CD4-positive, CD25-positive, alpha-beta regulatory T cell (primary cell): ENCODE measurements around the gene MUC6. TPM values are rescaled to one million over a fixed set of nuclear protein-coding genes. Genes with fewer than 3 reads are reported as not detected.
A peak's percentile ranks its signal among the peaks of the same experiment; 100 is the strongest.

Experiments
- ATAC-seq, 2 donors: fragments of 150-1000 bp; cut with Tn5 transposase; one replicate each; pipeline ENCODE4 v1.10.0; 2021; ENCODE audit warnings: low read depth in 2 of 2, moderate number of reproducible peaks in 2 of 2, moderate library complexity in 1 of 2
- DNase-seq, 3 donors: peaks; one replicate each; pipeline versions ENCODE4 v3.0.0 to v3.0.0-alpha.2; 2012 to 2022; ENCODE audit warnings: mixed read lengths in 1 of 3
- H3K27ac ChIP-seq: one replicate; pipeline ENCODE4 v1.7.0; 2013; ENCODE audit warnings: mild to moderate bottlenecking, low read length; ENCODE audit not compliant: insufficient read depth, poor library complexity, severe bottlenecking
- H3K27me3 ChIP-seq: one replicate; pipeline ENCODE4 v1.7.0; 2013; ENCODE audit warnings: low read length; ENCODE audit not compliant: control insufficient read depth, insufficient read depth
- H3K36me3 ChIP-seq: one replicate; pipeline ENCODE4 v1.7.0; 2013; ENCODE audit warnings: mild to moderate bottlenecking, low read length, moderate library complexity; ENCODE audit not compliant: control insufficient read depth, insufficient read depth
- H3K4me1 ChIP-seq: 2 replicates; pipeline ENCODE4 v1.7.0; 2013; ENCODE audit warnings: mild to moderate bottlenecking, low read length; ENCODE audit not compliant: insufficient read depth, control insufficient read depth, poor library complexity, severe bottlenecking
- H3K4me3 ChIP-seq: one replicate; pipeline ENCODE4 v1.7.0; 2013; ENCODE audit warnings: low read depth, mild to moderate bottlenecking, low read length, moderate library complexity
- H3K9me3 ChIP-seq, 2 experiments: 1 replicate in 1 of 2; 2 replicates in 1 of 2; pipeline ENCODE4 v1.7.0; 2013; ENCODE audit warnings: low read length in 2 of 2, mild to moderate bottlenecking in 1 of 2, moderate library complexity in 1 of 2; ENCODE audit not compliant: control insufficient read depth in 2 of 2
- H3K27ac Mint-ChIP-seq, 3 donors: one replicate each; pipeline ENCODE4 v1.8.0; 2020 to 2022; ENCODE audit warnings: mild to moderate bottlenecking in 3 of 3, mixed read lengths in 3 of 3, moderate library complexity in 2 of 3
- H3K27me3 Mint-ChIP-seq: one replicate; pipeline ENCODE4 v1.8.0; 2022; ENCODE audit warnings: mild to moderate bottlenecking, mixed read lengths
- H3K36me3 Mint-ChIP-seq: one replicate; pipeline ENCODE4 v1.8.0; 2020; ENCODE audit warnings: mixed read lengths
- H3K4me1 Mint-ChIP-seq, 4 donors: one replicate each; pipeline ENCODE4 v1.8.0; 2020 to 2022; ENCODE audit warnings: mixed read lengths in 4 of 4, mild to moderate bottlenecking in 1 of 4
- H3K4me3 Mint-ChIP-seq, 4 donors: one replicate each; pipeline ENCODE4 v1.8.0; 2020 to 2022; ENCODE audit warnings: mild to moderate bottlenecking in 4 of 4, mixed read lengths in 4 of 4, moderate library complexity in 3 of 4
- H3K9me3 Mint-ChIP-seq, 7 donors: one replicate each; pipeline ENCODE4 v1.8.0; 2020 to 2022; ENCODE audit warnings: mixed read lengths in 7 of 7, mild to moderate bottlenecking in 3 of 7, moderate library complexity in 2 of 7
- polyA plus RNA-seq, 4 donors: library from polyadenylated mRNA; unstranded; fragments of 300-500 nt; fragmentation: Illumina TruSeq; gene quantifications; one replicate each; pipeline ENCODE4 v1.2.3, GENCODE V29; 2021
- total RNA-seq: library from RNA; stranded (reverse); gene quantifications from one replicate; pipeline ENCODE4 v1.2.3, GENCODE V29; 2022

Gene MUC6
- total and polyA plus RNA-seq, 5 donors from 2014 or later: 0.23 TPM; not detected in 4

DNA sequence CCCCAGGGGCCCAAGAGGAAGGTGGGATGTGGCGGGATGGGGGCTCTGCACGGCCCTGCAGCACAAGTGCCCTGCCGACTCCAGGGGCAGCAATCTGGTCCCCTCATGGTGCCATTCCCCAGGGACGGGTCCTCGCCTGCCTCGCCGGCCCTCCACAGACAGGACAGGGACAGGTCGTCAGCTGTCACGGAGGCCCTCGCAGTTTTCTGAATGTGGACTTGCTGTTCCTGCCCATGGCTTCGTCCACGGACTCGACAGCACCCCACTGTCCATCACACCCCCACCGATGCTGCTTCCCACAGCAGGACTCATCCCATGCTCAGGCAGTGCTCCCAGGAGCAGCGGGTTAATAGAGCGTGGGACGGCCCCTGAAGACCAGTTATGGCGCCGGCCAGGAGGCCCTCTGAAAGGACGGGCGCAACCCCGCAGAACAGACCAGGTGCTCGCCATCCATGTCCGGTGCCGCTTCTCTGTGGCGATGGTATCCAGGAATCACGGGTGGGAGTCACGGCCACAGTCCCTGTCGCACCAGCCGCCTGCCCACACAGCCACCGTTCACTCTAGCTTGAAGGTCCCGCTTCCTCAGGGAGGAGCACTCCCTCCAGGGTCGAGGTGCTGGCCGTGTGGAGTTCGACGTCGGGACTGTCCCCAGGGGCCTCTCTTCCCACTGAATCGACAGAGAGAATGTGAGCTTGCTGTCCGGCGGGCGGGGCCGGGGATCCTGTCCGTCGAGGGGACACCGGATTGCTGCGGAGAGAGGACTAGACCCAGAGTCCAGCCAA lies 19.7 kb upstream of the MUC6 start:
- H3K4me3 Mint-ChIP-seq: no peak overlapping the region
- ATAC-seq (no peak), DNase-seq (no peak)
- no peaks in the 10 kb centered on the region for H3K27me3 Mint-ChIP-seq
- H3K9me3 Mint-ChIP-seq: no peaks in the 10 kb centered on the region
- peaks cover under 1% of the 10 kb centered on the region for H3K4me1 ChIP-seq
- H3K36me3 Mint-ChIP-seq: no peaks in the 10 kb centered on the region
- no peaks in the 10 kb centered on the region for H3K9me3 ChIP-seq
- H3K4me3 ChIP-seq: no peak overlapping the region
- H3K27me3 ChIP-seq: no peaks in the 10 kb centered on the region
- H3K27ac Mint-ChIP-seq: no peak overlapping the region
- no peak overlapping the region for H3K27ac ChIP-seq
- no peaks in the 10 kb centered on the region for H3K36me3 ChIP-seq
- no peaks in the 10 kb centered on the region for H3K4me1 Mint-ChIP-seq

DNA sequence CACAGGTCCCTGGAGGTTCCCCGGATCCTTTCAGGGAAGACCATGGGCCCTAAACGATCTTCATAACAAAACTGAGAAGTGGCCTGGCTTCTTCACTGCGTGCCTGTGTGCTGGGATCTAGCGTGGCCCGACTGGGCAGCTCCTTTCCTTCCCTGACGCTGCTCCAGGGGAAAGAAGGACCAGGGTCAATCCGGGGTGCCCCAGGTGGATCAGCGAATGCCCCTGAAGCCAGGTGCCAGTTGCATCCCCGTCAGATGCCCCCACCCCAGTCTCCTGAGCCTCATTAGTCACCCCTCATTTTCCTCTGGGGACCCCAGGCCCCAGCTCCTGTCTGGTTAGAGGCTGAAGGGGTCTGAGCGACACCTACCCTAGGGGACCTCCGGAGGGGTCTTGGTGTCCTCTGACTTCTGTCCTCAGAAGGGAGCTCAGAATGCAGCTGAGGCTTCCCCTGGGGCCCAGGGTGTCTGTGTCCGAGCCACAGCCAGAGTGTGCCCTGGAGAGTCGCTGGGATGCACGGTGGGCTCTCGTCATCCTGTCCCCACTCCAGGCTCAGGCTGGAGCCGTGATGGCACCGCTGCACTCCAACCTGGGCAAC lies 18.7 kb upstream of the MUC6 start:
- no peaks in the 10 kb centered on the region for H3K27me3 Mint-ChIP-seq
- no peaks in the 10 kb centered on the region for H3K9me3 ChIP-seq
- no peaks in the 10 kb centered on the region for H3K4me1 Mint-ChIP-seq
- no peaks in the 10 kb centered on the region for H3K9me3 Mint-ChIP-seq
- ATAC-seq (no peak), DNase-seq (no peak)
- H3K27ac Mint-ChIP-seq: peak overlapping the region in 1 of 3 donors; percentile 82
- no peak overlapping the region for H3K27ac ChIP-seq
- no peaks in the 10 kb centered on the region for H3K36me3 ChIP-seq
- H3K36me3 Mint-ChIP-seq: no peaks in the 10 kb centered on the region
- H3K4me3 Mint-ChIP-seq: no peak overlapping the region
- peaks cover 5% of the 10 kb centered on the region for H3K4me1 ChIP-seq
- no peaks in the 10 kb centered on the region for H3K27me3 ChIP-seq
- no peak overlapping the region for H3K4me3 ChIP-seq

DNA sequence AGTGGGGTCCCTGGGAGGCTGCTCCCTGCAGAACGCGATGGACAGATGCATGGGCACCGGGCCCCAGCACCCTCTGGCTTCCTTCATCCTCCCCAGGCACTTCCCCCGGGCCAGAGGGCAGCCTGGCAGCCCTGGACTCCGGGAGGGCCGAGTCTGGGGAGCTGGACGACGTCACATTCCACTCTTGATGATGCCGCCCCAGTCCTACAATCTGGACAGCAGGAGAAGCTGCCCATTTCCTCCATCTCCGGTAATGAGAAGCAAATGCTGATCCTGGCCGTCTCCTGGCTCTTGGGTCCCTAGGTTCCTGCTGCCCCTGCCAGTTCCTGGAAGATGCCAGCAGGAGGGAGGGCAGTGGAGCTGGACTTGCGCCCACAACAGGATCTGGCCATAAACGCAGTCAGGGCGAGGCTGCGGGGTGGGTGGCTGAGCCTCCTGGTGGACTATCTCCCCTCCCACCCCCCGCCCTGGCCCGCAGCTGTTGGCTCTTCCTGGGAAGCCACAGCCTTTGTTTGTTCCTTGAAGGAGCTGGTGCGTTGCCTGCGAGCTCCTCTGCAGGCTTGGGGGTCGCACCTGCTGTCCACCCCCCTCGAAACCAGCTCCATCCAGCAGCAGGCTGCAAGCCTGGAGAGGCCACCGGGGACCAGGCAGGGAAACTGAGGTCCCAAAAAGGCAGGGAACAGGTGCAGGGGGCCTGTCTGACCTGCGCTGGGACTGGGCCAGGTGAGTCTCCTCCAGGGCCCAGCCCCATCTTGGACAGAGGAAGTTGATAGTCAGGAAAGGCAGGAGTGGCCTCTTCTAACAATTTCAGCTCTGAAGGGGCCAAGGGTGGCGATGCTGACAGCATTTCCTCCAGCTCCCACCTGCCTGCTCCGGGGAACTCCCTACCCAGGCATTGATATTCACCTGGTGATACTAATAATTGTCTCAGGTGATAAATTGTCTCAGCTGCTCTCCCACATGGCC lies 17.9 kb upstream of the MUC6 start:
- H3K4me1 ChIP-seq: peaks cover 5% of the 10 kb centered on the region
- H3K36me3 Mint-ChIP-seq: no peaks in the 10 kb centered on the region
- H3K27me3 Mint-ChIP-seq: no peaks in the 10 kb centered on the region
- no peak overlapping the region for H3K27ac Mint-ChIP-seq
- no peak overlapping the region for H3K4me3 ChIP-seq
- no peak overlapping the region for H3K27ac ChIP-seq
- DNase-seq (no peak), ATAC-seq (no peak)
- H3K36me3 ChIP-seq: no peaks in the 10 kb centered on the region
- H3K9me3 Mint-ChIP-seq: no peaks in the 10 kb centered on the region
- H3K9me3 ChIP-seq: no peaks in the 10 kb centered on the region
- no peak overlapping the region for H3K4me3 Mint-ChIP-seq
- no peaks in the 10 kb centered on the region for H3K4me1 Mint-ChIP-seq
- no peaks in the 10 kb centered on the region for H3K27me3 ChIP-seq

DNA sequence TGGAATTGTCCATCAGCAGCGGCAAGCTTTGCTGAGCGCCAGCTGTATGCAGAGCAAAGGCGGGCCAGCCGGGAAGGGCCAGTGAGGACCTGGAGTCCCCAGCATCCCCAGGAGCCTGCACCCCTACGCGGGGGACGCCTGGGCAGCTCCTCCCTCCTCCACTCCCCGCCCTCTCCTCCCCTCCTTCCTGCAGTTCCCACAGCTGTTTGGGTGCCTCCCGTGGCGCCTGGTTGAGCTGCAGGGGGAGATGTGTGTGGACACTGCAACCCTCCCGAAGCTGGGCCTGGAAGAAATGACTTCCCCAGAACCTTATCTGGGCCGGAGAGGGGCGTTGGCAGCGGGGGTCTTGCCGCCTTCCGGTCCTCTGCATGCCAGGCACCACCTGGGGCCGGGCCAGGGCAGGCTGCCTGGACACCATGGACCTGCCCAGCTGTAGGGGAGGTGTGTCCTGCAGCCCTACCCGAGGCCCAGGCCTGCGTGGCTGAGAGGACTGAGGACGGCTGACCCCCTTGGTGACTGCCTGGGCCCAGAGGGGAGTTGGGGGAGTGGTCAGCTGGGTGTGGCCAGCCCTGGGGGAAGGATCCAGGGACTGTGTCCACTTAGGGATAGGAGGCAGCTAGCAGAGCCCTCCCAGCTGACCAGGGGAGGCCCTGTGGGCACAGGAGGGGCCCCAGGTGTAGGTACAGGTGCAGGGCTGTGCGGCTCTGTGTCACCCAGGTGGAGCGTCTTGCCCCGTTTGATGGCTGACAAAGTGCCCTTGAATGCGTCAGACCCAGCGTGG lies 16.8 kb upstream of the MUC6 start:
- no peak overlapping the region for H3K4me3 Mint-ChIP-seq
- H3K27ac ChIP-seq: no peak overlapping the region
- no peaks in the 10 kb centered on the region for H3K4me1 Mint-ChIP-seq
- H3K27me3 Mint-ChIP-seq: no peaks in the 10 kb centered on the region
- DNase-seq (no peak), ATAC-seq (no peak)
- no peaks in the 10 kb centered on the region for H3K9me3 Mint-ChIP-seq
- H3K36me3 Mint-ChIP-seq: no peaks in the 10 kb centered on the region
- no peaks in the 10 kb centered on the region for H3K36me3 ChIP-seq
- no peaks in the 10 kb centered on the region for H3K27me3 ChIP-seq
- H3K27ac Mint-ChIP-seq: no peak overlapping the region
- peaks cover 5% of the 10 kb centered on the region for H3K4me1 ChIP-seq
- H3K4me3 ChIP-seq: no peak overlapping the region
- H3K9me3 ChIP-seq: no peaks in the 10 kb centered on the region

GRCh38 chr11:1052133-1053011 lies 15.9 kb upstream of the MUC6 start:
- peaks cover 2% of the 10 kb centered on the region for H3K27me3 Mint-ChIP-seq
- Histone ChIP-seq H3K4me3 (no peak overlapping the region), H3K27ac (no peak overlapping the region), H3K9me3 (no peaks in the 10 kb centered on the region), H3K27me3 (no peaks in the 10 kb centered on the region), H3K36me3 (no peaks in the 10 kb centered on the region), H3K4me1 (peaks cover 5% of the 10 kb centered on the region)
- no peaks in the 10 kb centered on the region for H3K9me3 Mint-ChIP-seq
- H3K4me3 Mint-ChIP-seq: no peak overlapping the region
- no peak for DNase-seq
- no peaks in the 10 kb centered on the region for H3K36me3 Mint-ChIP-seq
- no peak overlapping the region for H3K27ac Mint-ChIP-seq
- H3K4me1 Mint-ChIP-seq: no peaks in the 10 kb centered on the region
- ATAC-seq: no peak

- Mint-ChIP-seq H3K27ac (no peak overlapping the region), H3K27me3 (peaks cover 10% of the 10 kb centered on the region), H3K36me3 (no peaks in the 10 kb centered on the region), H3K4me1 (no peaks in the 10 kb centered on the region), H3K9me3 (peaks cover 0 to 3% (median 0%) of the 10 kb centered on the region in 7 donors), H3K4me3 (no peak overlapping the region)
- H3K4me3 ChIP-seq: no peak overlapping the region
- no peaks in the 10 kb centered on the region for H3K36me3 ChIP-seq
- peaks cover 5% of the 10 kb centered on the region for H3K4me1 ChIP-seq
- no peaks in the 10 kb centered on the region for H3K9me3 ChIP-seq
- no peaks in the 10 kb centered on the region for H3K27me3 ChIP-seq
- ATAC-seq: no peak
- no peak for DNase-seq
- H3K27ac ChIP-seq: no peak overlapping the region
Observed at GRCh38 chr11:1051356-1052132, 15.0 kb upstream of the MUC6 start.
